ENCODE results near the gene IL12A.

IL12A gene

DNA sequence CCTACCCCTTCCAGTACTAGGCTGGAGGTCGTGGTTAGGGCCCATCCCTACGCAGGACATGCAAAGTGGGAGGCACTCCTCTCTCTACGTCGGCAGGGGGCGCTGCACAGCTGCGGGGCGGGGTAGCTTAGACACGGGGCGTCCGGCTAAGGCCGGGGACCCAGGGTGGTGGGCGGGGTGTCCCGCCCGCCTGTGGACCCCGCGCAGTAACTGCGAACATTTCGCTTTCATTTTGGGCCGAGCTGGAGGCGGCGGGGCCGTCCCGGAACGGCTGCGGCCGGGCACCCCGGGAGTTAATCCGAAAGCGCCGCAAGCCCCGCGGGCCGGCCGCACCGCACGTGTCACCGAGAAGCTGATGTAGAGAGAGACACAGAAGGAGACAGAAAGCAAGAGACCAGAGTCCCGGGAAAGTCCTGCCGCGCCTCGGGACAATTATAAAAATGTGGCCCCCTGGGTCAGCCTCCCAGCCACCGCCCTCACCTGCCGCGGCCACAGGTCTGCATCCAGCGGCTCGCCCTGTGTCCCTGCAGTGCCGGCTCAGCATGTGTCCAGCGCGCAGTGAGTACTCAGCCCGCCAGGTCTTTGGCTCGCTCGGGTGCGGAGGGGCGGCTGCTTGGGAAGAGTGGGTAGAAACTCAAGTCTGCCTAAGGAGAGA lies at the start of gene IL12A:
Gene IL12A (plus strand): TSS at position 219 of the 655 bp plus-strand sequence.
- DNase-seq (ENCODE audit: low read depth in 2 of 2) = peak; percentile 63 to 70

GRCh38 chr3:159941038-159942000 lies 47.3 kb upstream of the IL12A start:
- no peak for DNase-seq (ENCODE audit: low read depth in 2 of 2)

GRCh38 chr3:159944781-159945180 lies 43.9 kb upstream of the IL12A start:
- no peak for DNase-seq (ENCODE audit: low read depth in 2 of 2)

DNA sequence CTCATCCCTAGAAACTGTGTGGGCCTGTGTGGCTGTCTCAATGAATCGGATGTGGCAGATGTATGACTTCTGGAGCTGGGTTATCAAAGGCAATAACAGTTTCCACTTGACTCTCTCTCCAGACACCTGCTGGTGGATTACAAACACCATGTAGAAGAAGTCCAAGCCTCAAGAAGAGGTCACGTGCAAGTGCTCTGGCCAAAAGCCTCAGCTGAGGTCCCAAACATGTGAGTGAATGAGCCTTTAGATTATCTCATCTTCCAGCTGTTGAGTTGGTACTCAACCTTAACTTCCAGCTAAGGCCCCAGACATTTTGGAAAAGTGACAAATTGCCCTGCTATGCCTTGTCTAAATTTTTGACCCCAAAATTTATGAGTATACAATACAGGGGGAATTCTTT lies 42.7 kb upstream of the IL12A start:
- DNase-seq (ENCODE audit: low read depth in 2 of 2) = no peak

- no peak for DNase-seq (ENCODE audit: low read depth in 2 of 2)
Observed at GRCh38 chr3:159947220-159947619, 41.4 kb upstream of the IL12A start.

DNA sequence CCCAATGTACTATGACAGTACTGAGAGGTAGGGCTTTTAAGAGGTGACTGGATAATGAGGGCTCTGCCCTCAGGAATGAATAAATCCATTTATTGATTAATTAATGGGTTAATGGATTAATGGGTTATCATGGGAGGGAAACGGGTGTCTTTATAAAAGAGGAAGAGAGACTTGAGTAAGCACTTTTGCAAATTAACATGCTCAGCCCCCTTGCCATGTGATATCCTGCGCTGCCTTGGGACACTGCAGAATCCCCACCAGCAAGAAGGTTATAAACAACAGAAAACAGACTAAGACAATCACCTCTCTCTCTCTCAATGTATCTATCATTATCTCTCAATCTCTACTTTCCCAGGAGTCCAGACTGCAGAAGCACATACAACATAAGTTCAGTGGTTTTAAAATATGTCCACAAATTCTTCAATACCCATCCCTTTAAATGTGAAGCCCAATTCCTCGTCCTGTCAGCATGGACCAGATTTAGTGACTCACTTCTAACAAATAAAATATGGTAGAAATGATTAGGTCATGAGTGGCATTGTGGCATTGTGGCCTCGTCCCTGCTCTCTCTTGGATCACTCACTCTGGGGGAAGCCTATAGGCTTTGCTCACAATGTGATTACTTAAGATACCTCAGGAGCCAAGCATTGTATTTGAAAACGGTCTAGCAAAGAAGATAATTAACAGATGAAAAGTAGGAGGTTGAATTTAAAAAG lies 40.0 kb upstream of the IL12A start:
- DNase-seq (ENCODE audit: low read depth in 2 of 2) = no peak

DNA sequence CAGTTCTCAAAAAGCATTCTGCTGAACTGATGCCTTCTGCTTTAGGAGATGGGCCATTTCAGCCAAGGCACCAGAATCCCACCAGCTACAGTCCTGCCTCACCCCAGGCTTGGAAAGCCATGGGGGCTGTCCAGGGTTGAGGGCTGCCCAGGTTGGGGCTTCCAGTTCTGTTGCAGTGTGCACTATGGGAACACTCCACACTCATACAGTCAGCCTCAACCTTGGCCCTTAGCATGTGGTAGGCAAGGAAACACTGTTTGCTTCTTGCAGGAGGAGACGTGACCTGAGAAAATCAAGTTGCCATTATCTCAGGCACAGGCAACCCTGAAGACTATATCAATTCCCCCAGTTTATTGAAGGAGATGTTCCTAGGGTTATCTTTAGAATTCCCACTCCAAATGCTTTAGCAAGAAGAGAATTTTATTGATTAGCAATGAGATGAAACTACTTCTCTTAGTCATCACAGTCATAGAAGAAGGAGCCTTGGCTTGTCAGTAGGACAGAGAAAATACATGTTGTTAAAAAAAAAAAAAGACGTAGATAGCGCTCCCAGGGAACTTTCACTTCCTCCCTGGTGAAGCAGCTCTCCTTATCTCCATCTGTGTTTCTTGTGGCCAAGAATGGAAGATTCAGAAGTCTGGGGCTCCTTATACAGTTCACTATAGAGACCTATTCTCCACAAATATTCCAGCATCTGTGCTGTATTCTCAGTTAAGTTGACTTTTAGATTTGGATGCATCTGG lies 38.3 kb upstream of the IL12A start:
- no peak for DNase-seq (ENCODE audit: low read depth in 2 of 2)

GRCh38 chr3:159951540-159951939 lies 37.1 kb upstream of the IL12A start:
- no peak for DNase-seq (ENCODE audit: low read depth in 2 of 2)

GRCh38 chr3:159953325-159954085 lies 35.1 kb upstream of the IL12A start:
- DNase-seq (ENCODE audit: low read depth in 2 of 2) = no peak

GRCh38 chr3:159960188-159961148 lies 28.2 kb upstream of the IL12A start:
- DNase-seq (ENCODE audit: low read depth in 2 of 2) = no peak

GRCh38 chr3:159964166-159964973 lies 24.3 kb upstream of the IL12A start:
- DNase-seq (ENCODE audit: low read depth in 2 of 2) = no peak

DNA sequence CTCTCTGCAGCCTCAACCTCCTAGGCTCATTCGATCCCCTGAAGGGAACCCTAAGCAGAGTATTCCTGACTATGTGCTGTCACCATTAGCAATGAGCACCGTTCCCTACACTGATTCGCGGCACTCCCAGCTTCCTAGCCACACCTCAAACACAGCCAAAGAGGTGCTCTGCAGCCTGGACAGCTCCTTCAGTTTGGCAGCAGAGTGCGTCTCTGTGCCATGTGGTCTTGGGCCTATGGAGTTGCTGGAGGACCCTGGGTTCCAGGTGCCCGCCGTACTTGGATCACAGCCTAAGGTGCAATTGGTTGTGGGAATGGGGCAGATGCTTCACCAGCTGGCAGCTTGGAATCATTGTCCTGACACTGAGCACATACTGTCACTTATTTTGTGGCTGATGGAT lies 17.3 kb upstream of the IL12A start:
- no peak for DNase-seq (ENCODE audit: low read depth in 2 of 2)

GRCh38 chr3:159977295-159977694 lies 11.3 kb upstream of the IL12A start:
- no peak for DNase-seq (ENCODE audit: low read depth in 2 of 2)

- DNase-seq (ENCODE audit: low read depth in 2 of 2) = no peak
Observed at GRCh38 chr3:159978353-159978752, 10.3 kb upstream of the IL12A start.

DNA sequence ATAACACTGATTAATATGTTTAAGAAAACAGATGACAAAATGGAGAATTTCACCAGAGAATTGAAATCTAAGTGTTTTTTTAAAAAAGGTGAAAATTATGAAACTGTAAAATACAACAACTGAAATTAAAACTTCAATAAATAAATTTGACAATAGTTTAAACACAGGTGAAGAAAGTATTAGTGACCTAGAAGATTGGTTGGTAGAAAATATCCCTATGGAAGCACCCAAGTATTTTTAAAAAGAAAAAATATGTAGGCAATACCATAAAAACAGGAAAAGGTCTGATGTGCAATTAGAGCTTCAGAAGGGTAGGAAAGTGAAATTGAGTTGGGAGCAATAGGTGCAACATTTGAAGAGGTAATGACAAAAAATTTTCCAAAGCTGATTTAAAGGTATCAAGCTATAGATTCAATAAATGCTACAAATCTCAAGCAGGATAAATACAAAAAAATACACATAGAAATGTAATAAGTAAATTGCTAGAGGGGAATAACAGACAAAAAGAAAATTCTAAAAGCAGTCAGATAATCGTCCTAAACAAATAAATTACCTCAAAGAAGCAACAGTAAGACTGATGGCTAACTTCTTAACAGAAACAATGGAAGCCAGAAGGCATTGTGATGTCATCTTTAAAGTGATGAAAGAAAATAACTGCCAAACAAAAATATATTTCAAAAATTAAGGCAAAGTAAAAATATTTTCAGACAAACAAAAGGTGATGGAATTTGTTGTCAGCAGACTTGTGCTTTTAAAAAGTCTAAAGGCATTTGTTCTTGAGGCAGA lies 9.5 kb upstream of the IL12A start:
- DNase-seq (ENCODE audit: low read depth in 2 of 2) = no peak

DNA sequence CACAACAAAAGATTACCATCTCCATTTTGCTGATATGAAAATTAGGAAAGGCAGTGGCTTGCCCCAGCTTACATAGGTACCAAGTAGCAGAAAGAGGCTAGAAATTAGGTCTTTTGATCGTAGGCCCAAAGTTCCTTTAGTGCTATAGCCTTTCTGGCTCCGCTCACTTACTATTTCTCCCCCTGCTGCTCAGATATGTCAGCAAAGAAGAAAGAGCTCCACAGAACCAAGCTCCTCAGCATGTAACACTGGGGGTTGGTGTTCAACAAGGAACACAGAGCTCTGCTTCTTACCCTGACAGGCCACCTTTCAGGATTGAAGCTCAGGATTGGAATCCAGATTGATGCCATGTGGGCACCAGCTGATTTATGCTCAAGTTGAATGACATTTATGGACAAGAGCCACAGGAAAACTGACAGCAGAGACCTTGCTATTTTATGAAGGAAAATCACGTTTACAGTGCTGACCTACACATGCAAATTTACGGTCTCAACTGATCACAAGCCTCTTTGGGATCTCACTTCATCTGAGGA lies 6.1 kb upstream of the IL12A start:
- DNase-seq (ENCODE audit: low read depth in 2 of 2) = no peak

- DNase-seq (ENCODE audit: low read depth in 2 of 2) = no peak
Observed at GRCh38 chr3:159987291-159987711, 1.3 kb upstream of the IL12A start.

Data from stimulated activated CD4-positive, alpha-beta T cell treated with anti-CD3 and anti-CD28 coated beads, Interleukin-15, amount 100 ng/mL, for 48 hours (primary cell).